Esophagus (tissue), 2 donors: ENCODE data around the gene TMEM131L. TPM values are rescaled to one million over a fixed set of nuclear protein-coding genes. Genes with fewer than 3 reads are reported as not detected.
"Not testable (repeated sequence)": the region's sequence is repeated elsewhere in the genome, so short reads cannot be mapped to it uniquely, and the experiment has no call there.

Experiments used
- H3K27ac ChIP-seq, 2 donors: one replicate each; pipeline ENCODE4 v1.5.1; 2013; ENCODE audit warnings: low read depth in 2 of 2, mild to moderate bottlenecking in 2 of 2, inconsistent platforms in 1 of 2, low read length in 1 of 2, moderate library complexity in 1 of 2
- H3K27me3 ChIP-seq, 2 donors: one replicate each; pipeline ENCODE4 v1.6.1; 2013; ENCODE audit warnings: low read length in 2 of 2, control low read depth in 1 of 2, mild to moderate bottlenecking in 1 of 2; ENCODE audit not compliant: insufficient read depth in 2 of 2, control insufficient read depth in 1 of 2
- H3K36me3 ChIP-seq, 2 donors: one replicate each; pipeline ENCODE4 v1.6.1; 2013; ENCODE audit warnings: low read length in 1 of 2; ENCODE audit not compliant: control insufficient read depth in 2 of 2, insufficient read depth in 2 of 2
- H3K4me1 ChIP-seq, 2 donors: one replicate each; pipeline ENCODE4 v1.6.1; 2013; ENCODE audit warnings: low read length in 1 of 2; ENCODE audit not compliant: control insufficient read depth in 2 of 2, insufficient read depth in 2 of 2
- H3K4me3 ChIP-seq, 2 donors: one replicate each; pipeline ENCODE4 v1.5.1; 2013; ENCODE audit warnings: low read length in 2 of 2, mild to moderate bottlenecking in 2 of 2, low read depth in 1 of 2, moderate library complexity in 1 of 2
- H3K9me3 ChIP-seq, 2 donors: one replicate each; pipeline ENCODE4 v1.6.1; 2013; ENCODE audit warnings: mild to moderate bottlenecking in 2 of 2, low read depth in 1 of 2, low read length in 1 of 2, moderate library complexity in 1 of 2; ENCODE audit not compliant: control insufficient read depth in 2 of 2, insufficient read depth in 1 of 2
- WGBS, 2 donors: extraction: QIAGEN DNeasy Blood & Tissue Kit; methylation state at CpG; one replicate each; pipeline ENCODE4 v1.1.7; 2013; 5-methylcytosine and 5-hydroxymethylcytosine counted together
- polyA plus RNA-seq, 2 donors: library from polyadenylated mRNA; stranded (reverse); fragments of 200-250 nt; gene quantifications; one replicate each; pipeline ENCODE4 v1.2.3, GENCODE V29; 2013
- donor health status: healthy with polysubstance abuse.
- donor health status: Bipolar disorder and iron deficiency.

TMEM131L gene
- polyA plus RNA-seq, 2 donors: 3.4 to 4.0 TPM

DNA sequence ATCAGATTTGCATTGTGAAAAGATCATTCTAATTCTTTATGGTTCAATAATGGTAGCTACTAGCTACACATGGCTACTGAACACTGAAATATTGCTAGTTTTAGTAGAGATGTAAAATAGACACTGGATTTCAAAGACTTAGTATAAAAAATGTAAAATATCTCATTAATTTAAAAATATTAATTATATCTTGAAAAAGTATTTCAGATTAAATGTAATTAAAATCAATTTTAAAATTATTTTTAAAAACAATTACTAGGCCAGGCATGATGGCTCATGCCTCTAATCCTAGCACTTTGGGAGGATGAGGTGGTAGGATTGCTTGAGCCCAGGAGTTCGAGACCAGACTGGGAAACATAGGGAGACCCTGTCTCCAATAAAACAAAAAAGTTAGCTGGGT lies 197.5 kb downstream of the TMEM131L start:
- Histone ChIP-seq H3K9me3 (peaks cover 0 to 3% of the 10 kb centered on the region in 2 donors), H3K27ac (no peak overlapping the region), H3K4me1 (no peaks in the 10 kb centered on the region), H3K27me3 (no peaks in the 10 kb centered on the region), H3K36me3 (no peaks in the 10 kb centered on the region), H3K4me3 (no peak overlapping the region)
- 82 to 94% methylated on average over 1 of the region's 1 CpG for WGBS, 2 donors

DNA sequence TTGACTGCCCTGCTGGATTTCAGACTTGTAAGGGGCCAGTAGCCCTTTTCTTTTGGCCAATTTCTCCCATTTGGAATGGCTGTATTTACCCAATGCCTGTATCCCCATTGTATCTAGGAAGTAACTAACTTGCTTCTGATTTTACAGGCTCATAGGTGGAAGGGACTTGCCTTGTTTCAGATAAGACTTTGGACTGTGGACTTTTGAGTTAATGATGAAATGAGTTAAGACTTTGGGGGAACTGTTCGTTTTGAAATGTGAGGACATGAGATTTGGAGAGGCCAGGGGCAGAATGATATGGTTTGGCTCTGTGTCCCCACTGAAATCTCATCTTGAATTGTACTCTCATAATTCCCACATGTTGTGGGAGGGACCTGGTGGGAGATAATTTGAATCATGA lies 200.3 kb downstream of the TMEM131L start:
- not testable (repeated sequence) for H3K4me1 ChIP-seq, H3K27ac ChIP-seq, H3K9me3 ChIP-seq, H3K36me3 ChIP-seq, H3K4me3 ChIP-seq, H3K27me3 ChIP-seq
- WGBS, 2 donors: 33 to 50% methylated on average over 1 of the region's 1 CpG

DNA sequence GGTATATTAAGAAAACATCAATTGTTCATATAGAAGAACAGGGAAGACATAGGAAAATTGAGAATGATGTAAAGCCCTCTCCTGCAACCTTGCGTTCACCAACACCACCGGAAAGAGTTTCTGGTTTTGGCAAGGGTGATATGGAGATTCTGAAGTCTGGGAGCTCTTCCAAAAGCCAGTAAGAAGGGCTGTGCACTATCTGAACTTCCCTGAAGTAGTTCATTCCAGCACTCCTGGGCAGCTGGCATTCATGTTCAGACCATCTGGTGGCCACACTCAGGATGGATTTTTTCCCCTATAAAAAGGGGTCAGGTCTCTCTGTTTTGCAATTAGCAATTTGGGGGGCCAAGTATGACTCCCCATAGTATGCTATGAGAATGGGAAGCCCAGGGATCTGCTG lies 202.5 kb downstream of the TMEM131L start:
- WGBS, 2 donors: 82 to 86% methylated on average over 2 of the region's 2 CpGs
- H3K4me3 ChIP-seq: no peak overlapping the region

DNA sequence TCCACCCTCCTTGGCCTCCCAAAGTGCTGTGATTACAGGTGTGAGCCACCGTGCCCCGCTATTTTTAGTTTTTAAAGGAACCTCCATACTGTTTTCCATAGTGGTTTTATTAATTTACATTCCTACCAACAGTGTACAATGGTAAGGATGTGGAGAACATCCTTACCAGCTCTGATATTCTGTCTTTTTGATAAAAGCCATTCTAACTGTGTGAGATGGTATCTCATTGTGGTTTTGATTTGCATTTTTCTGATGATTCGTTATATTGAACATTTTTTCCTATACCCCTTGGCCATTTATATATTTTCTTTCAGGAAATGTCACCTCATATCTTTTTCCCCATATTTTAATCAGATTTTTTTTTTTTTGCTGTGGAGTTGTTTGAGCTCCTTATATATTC lies 203.7 kb downstream of the TMEM131L start:
- WGBS, 2 donors: 45 to 66% methylated on average over 3 of the region's 3 CpGs
- H3K9me3 ChIP-seq: no peaks in the 10 kb centered on the region
- no peak overlapping the region for H3K27ac ChIP-seq
- H3K4me1 ChIP-seq: no peaks in the 10 kb centered on the region
- H3K27me3 ChIP-seq: no peaks in the 10 kb centered on the region
- H3K4me3 ChIP-seq: no peak overlapping the region
- H3K36me3 ChIP-seq: no peaks in the 10 kb centered on the region

More for the DNA sequence above, 202.5 kb downstream of the TMEM131L start:
- Histone ChIP-seq H3K27me3 (no peaks in the 10 kb centered on the region), H3K36me3 (no peaks in the 10 kb centered on the region), H3K9me3 (no peaks in the 10 kb centered on the region), H3K4me1 (no peaks in the 10 kb centered on the region), H3K27ac (no peak overlapping the region)

DNA sequence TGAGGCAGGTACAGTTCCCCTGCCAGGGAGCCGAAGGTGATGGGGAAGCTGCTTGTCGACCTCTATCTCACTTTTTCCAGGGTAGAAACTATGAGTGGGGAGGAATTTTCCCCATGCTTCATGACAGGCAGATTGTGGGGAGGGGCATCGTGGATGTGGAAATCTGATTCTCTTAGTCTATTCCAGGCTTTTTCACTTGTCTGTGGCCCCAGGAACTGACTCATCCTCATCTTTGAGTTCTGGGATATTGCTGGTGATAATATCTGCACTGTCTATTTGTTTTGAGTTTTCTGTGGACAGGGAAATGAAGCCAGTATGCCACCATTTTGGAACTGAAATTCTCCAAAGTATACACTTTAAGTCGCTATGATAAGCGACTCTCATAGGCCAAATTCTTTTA lies 210.3 kb downstream of the TMEM131L start:
- WGBS, 2 donors: 82 to 87% methylated on average over 5 of the region's 5 CpGs
- Histone ChIP-seq H3K27ac (no peak overlapping the region), H3K27me3 (no peaks in the 10 kb centered on the region), H3K36me3 (no peaks in the 10 kb centered on the region), H3K4me1 (no peaks in the 10 kb centered on the region), H3K9me3 (no peaks in the 10 kb centered on the region), H3K4me3 (no peak overlapping the region)

DNA sequence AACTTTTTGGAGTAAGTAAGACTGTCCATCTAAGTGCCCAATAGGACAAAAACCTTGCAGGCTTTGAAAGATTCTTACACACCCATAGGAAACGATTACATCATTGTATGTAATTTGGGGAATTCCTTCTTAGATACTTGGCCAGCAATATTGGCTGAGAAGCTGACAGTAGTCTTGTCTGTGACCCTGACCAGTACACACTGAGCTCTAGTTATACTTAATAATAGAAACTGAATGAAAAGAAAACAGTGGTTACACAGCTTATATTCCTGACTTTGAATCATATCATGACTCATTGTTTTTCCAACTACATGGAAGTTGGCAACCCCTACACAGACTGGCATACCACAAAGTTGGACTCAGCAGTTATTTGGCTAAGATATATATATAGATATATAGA lies 210.8 kb downstream of the TMEM131L start:
- Histone ChIP-seq H3K4me1 (no peaks in the 10 kb centered on the region), H3K9me3 (no peaks in the 10 kb centered on the region), H3K4me3 (no peak overlapping the region), H3K36me3 (no peaks in the 10 kb centered on the region), H3K27me3 (no peaks in the 10 kb centered on the region), H3K27ac (no peak overlapping the region)
- 30 to 32% methylated on average over 1 of the region's 1 CpG for WGBS, 2 donors

DNA sequence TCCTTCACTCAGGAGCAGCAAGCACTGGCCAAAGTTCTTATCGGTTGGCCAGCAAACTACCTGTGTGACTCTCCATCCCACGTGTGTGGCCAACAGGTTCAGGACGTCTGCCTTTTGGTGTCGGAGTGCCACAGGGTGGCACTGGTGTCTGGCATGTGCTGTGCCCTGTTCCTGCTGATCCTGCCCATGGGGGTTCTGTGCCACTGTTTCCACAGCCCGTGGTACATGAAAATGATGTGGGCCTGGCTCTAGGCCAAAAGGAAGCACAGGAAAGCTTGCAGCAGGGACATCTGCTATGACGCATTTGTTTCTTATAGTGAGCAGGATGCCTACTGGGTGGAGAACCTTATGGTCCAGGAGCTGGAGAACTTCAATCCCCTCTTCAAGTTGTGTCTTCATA lies 213.3 kb downstream of the TMEM131L start:
- Histone ChIP-seq H3K4me3 (no peak overlapping the region), H3K36me3 (no peaks in the 10 kb centered on the region), H3K9me3 (peaks cover 0 to under 1% of the 10 kb centered on the region in 2 donors), H3K4me1 (no peaks in the 10 kb centered on the region), H3K27ac (no peak overlapping the region), H3K27me3 (no peaks in the 10 kb centered on the region)
- WGBS, 2 donors: 76 to 79% methylated on average over 6 of the region's 6 CpGs

DNA sequence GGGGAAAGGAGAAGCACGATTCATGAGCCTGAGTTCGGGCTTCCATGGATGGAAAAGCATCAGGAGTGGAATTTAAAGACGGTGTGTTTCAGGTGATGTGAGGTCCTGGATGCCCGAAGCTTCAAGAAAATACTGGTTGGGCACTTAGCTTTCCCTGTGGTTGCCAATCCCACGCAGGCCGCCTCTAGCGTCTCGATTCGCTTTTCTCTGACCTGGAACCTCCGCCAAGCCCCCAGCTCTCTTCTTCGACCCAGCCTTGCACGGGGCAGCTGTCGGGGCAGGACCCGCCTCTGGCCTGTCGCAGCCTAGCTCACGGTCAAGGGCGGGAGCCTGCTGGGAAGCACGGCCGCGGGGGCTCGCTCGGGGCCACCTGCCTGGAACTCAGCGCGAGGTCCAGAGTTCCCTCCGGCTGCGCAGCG lies 217.6 kb downstream of the TMEM131L start:
- Histone ChIP-seq H3K27ac (no peak overlapping the region), H3K27me3 (no peaks in the 10 kb centered on the region), H3K4me3 (peak overlapping the region; percentile 50 to 62), H3K4me1 (peaks cover 0 to 3% of the 10 kb centered on the region in 2 donors), H3K36me3 (peaks cover 0 to 8% of the 10 kb centered on the region in 2 donors), H3K9me3 (peaks cover 5 to 7% of the 10 kb centered on the region in 2 donors)
- WGBS, 2 donors: 7 to 10% methylated on average over 26 to 27 of the region's 27 CpGs

DNA sequence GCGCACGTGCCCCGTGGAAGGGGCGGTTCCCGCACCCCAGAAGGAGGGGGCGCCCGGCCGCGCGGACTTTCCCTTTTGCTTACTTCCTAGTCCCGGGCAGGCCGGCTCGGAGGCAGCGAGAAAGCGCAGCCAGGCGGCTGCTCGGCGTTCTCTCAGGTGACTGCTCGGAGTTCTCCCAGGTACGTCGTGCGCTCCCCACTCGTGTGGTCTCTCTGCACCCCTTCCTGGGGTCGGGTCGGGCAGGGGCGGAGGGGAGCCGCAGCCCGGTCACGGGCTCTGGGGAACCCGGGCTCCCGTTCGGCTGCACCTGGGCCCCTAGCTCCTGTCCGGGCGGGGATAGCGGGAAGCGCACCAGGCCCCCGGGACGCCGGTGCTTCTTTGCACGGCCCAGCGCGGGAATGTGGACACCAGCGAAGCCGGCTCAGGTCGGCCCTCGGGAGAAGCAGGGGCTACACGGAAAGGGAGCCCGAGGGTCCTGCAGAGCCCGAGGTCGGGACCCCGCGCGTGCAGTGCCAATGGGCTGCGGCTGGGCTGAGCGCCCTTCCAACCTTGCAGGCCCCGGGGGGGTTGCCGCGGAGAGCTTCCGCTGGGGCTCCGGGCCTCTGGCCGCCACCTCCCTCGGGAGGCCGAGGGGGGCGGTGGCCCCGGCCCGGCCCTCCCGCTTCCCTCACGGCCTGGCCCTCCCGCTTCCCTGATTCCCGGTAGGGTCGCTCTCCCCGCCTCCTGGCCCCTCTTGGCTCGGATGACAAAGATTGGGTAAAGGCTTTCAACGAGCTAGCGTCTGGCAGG lies 218.2 kb downstream of the TMEM131L start, which contains the start of gene TLR2:
TSS of gene TLR2 (plus strand) at position 99 of the 789 bp plus-strand sequence. CDS start 18,628 bp downstream, outside the sequence.
- H3K9me3 ChIP-seq: peaks cover 5 to 9% of the 10 kb centered on the region in 2 donors
- H3K27me3 ChIP-seq: no peaks in the 10 kb centered on the region
- H3K27ac ChIP-seq: no peak within 1 kb of the TSS
- peaks cover 0 to 3% of the 10 kb centered on the region in 2 donors for H3K4me1 ChIP-seq
- H3K36me3 ChIP-seq: peaks cover 0 to 8% of the 10 kb centered on the region in 2 donors
- 0 to 1% methylated on average over 73 to 75 of the region's 75 CpGs for WGBS, 2 donors
- peak within 1 kb of the TSS; percentile 50 to 62 for H3K4me3 ChIP-seq

DNA sequence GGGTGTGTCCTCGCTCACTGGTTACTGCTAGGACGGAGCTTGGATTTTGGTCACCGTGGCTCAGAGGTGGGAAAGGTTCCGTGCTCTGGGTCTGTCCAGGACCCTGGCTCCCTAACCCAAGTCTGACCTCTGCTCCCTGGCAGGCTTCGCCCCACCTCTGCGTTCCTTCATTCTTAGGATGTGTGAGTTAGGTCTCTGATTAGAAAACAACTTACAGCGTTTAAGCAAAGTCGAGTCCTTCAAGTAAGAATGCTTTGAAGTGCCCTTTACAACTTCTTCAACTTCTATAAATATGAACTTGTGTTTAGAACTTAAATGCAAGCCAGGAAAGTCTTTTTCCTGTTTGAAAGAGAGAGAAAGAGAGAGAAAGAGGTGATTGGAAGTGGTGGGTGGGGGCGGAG lies 218.8 kb downstream of the TMEM131L start:
- Histone ChIP-seq H3K36me3 (peaks cover 0 to 8% of the 10 kb centered on the region in 2 donors), H3K27ac (no peak overlapping the region), H3K4me3 (peak overlapping the region; percentile 50 to 62), H3K4me1 (peaks cover 0 to 3% of the 10 kb centered on the region in 2 donors), H3K9me3 (peaks cover 5 to 9% of the 10 kb centered on the region in 2 donors), H3K27me3 (no peaks in the 10 kb centered on the region)
- 15 to 22% methylated on average over 9 of the region's 9 CpGs for WGBS, 2 donors
